Psoas muscle (tissue), 8 donors: ENCODE measurements around the gene CCDC34. TPM values are rescaled to one million over a fixed set of nuclear protein-coding genes. Genes with fewer than 3 reads are reported as not detected.
A peak's percentile ranks its signal among the peaks of the same experiment; 100 is the strongest.

Experiments
- ATAC-seq, 4 donors: fragments of 200-7000 bp; cut with Tn5 transposase; one replicate each; pipeline ENCODE4 v1.9.1; 2020; ENCODE audit warnings: moderate library complexity in 3 of 4, mild to moderate bottlenecking in 2 of 4
- DNase-seq, 2 donors: peaks; one replicate each; pipeline ENCODE4 v3.0.0-alpha.2; 2020
- H3K27ac ChIP-seq: fragments of 200-600 bp; one replicate; pipeline ENCODE4 v1.8.0; 2022
- H3K27me3 ChIP-seq, 3 donors: fragments of 200-600 bp in 1 of 3; one replicate each; pipeline versions ENCODE4 v1.6.1 to v1.8.0; 2013 to 2022; ENCODE audit warnings: low read length in 2 of 3, mild to moderate bottlenecking in 2 of 3, moderate library complexity in 1 of 3; ENCODE audit not compliant: insufficient read depth in 3 of 3
- H3K36me3 ChIP-seq, 2 donors: fragments of 200-600 bp in 1 of 2; one replicate each; pipeline versions ENCODE4 v1.6.1 to v1.8.0; 2013 to 2022; ENCODE audit warnings: low read depth in 1 of 2, mild to moderate bottlenecking in 1 of 2, moderate library complexity in 1 of 2; ENCODE audit not compliant: insufficient read depth in 1 of 2
- H3K4me1 ChIP-seq: fragments of 200-600 bp; one replicate; pipeline ENCODE4 v1.8.0; 2022
- H3K4me3 ChIP-seq: fragments of 200-600 bp; one replicate; pipeline ENCODE4 v1.8.0; 2022; ENCODE audit warnings: mild to moderate bottlenecking
- H3K9me3 ChIP-seq: fragments of 200-600 bp; one replicate; pipeline ENCODE4 v1.8.0; 2022
- CTCF ChIP-seq: fragments of 200-600 bp; IDR thresholded peaks from one replicate; pipeline ENCODE4 v1.8.0; 2022; ENCODE audit warnings: antibody characterized with exemption
- WGBS, 3 donors: extraction: QIAGEN DNeasy Blood & Tissue Kit; methylation state at CpG; one replicate each; pipeline versions ENCODE4 v1.1.6 to v1.1.7; 2013; 5-methylcytosine and 5-hydroxymethylcytosine counted together
- intact Hi-C, 2 donors: fragments of 100-400 bp; cut with DNase I; formaldehyde crosslinking; loops; one replicate each; pipeline versions ENCODE4 v1.11.0 to v1.14.2; 2022
- polyA plus RNA-seq, 3 donors: library from polyadenylated mRNA; stranded (reverse); fragments of 200-250 nt; gene quantifications; one replicate each; pipeline ENCODE4 v1.2.3, GENCODE V29; 2013
- total RNA-seq, 4 donors: library from RNA; stranded (reverse); fragmentation: NEBNext Ultra II Directional in 2 of 4; extraction: Animal tissue kit (Norgen Biotek cat#: 25700) in 2 of 4; gene quantifications; one replicate each; pipeline versions ENCODE4 v1.2.1 to v1.2.4, GENCODE V29; 2021 to 2023
- donor health status: healthy with polysubstance abuse.
- donor health status: DM: no; HTN: no; CAD: no; lungs with moderate emphysema.
- donor health status: Bipolar disorder and iron deficiency.
- donor health status: healthy.
- donor health status: DM: yes; HTN: yes; CAD: no.
- donor health status: DM: no; HTN: no; CAD: no.
- donor health status: DM: no; HTN: no; CAD: no.
- donor health status: DM: yes; HTN: yes; CAD: no.

CCDC34 gene
- total and polyA plus RNA-seq, 7 donors, result 1.9 to 7.6 (median 3.4) TPM

GRCh38 chr11:27396259-27396839 is 33.3 kb upstream of the CCDC34 start:
- H3K27ac ChIP-seq, result no peak overlapping the region
- peaks cover 9% of the 10 kb centered on the region for H3K4me1 ChIP-seq
- H3K9me3 ChIP-seq, result no peaks in the 10 kb centered on the region
- no peak overlapping the region for H3K4me3 ChIP-seq
- no peaks in the 10 kb centered on the region for H3K27me3 ChIP-seq
- no peaks in the 10 kb centered on the region for H3K36me3 ChIP-seq
- intact Hi-C loops, result no loop called here
- DNase-seq (no peak), ATAC-seq (peak in 1 of 4 donors; percentile 11)
- WGBS, 3 donors, result 72 to 81% (median 72%) methylated on average over 3 of the region's 3 CpGs
- TF ChIP-seq CTCF, result no peak

GRCh38 chr11:27395556-27396258 is 32.7 kb upstream of the CCDC34 start:
- intact Hi-C loops, result no loop called here
- ATAC-seq, result peak; percentile 40 to 71 (median 55)
- no peak for TF ChIP-seq CTCF
- no peak overlapping the region for H3K4me3 ChIP-seq
- no peak for DNase-seq
- H3K9me3 ChIP-seq, result no peaks in the 10 kb centered on the region
- no peaks in the 10 kb centered on the region for H3K27me3 ChIP-seq
- H3K4me1 ChIP-seq, result peaks cover 9% of the 10 kb centered on the region
- WGBS, 3 donors, result 37 to 64% (median 53%) methylated on average over 7 of the region's 7 CpGs
- H3K27ac ChIP-seq, result no peak overlapping the region
- no peaks in the 10 kb centered on the region for H3K36me3 ChIP-seq

GRCh38 chr11:27394781-27395228 is 31.8 kb upstream of the CCDC34 start:
- ATAC-seq (peak in 1 of 4 donors; percentile 41), DNase-seq (no peak)
- Histone ChIP-seq H3K36me3 (no peaks in the 10 kb centered on the region), H3K4me1 (peaks cover 9% of the 10 kb centered on the region), H3K27me3 (no peaks in the 10 kb centered on the region), H3K27ac (no peak overlapping the region), H3K4me3 (no peak overlapping the region), H3K9me3 (no peaks in the 10 kb centered on the region)
- WGBS, 3 donors, result 37 to 78% (median 50%) methylated on average over 4 of the region's 4 CpGs
- intact Hi-C loops, result no loop called here
- no peak for TF ChIP-seq CTCF

- ATAC-seq (no peak), DNase-seq (no peak)
- 69 to 83% (median 78%) methylated on average over 4 of the region's 4 CpGs for WGBS, 3 donors
- no peak overlapping the region for H3K27ac ChIP-seq
- intact Hi-C loops, result no loop called here
- H3K9me3 ChIP-seq, result no peaks in the 10 kb centered on the region
- TF ChIP-seq CTCF, result no peak
- H3K36me3 ChIP-seq, result no peaks in the 10 kb centered on the region
- H3K4me3 ChIP-seq, result no peak overlapping the region
- H3K27me3 ChIP-seq, result no peaks in the 10 kb centered on the region
- H3K4me1 ChIP-seq, result peaks cover 9% of the 10 kb centered on the region
Observed at GRCh38 chr11:27392278-27393114, 29.5 kb upstream of the CCDC34 start.
